PC-9 (cell line): ENCODE results near the gene RASGRF1.

Source experiments
- EZH2 ChIP-seq: fragments of 200-600 bp; sonication (generic); IDR thresholded peaks from 2 replicates; pipeline ENCODE4 v1.8.0; 2017; ENCODE audit warnings: antibody characterized with exemption, low read depth
- TF ChIP-seq, protein P1 (sequence below): fragments of 200-600 bp; sonication (generic); conservative IDR thresholded peaks from 2 replicates; pipeline ENCODE4 v1.6.1; 2017; ENCODE audit warnings: mixed run types, antibody characterized with exemption, mild to moderate bottlenecking, moderate library complexity

DNA sequence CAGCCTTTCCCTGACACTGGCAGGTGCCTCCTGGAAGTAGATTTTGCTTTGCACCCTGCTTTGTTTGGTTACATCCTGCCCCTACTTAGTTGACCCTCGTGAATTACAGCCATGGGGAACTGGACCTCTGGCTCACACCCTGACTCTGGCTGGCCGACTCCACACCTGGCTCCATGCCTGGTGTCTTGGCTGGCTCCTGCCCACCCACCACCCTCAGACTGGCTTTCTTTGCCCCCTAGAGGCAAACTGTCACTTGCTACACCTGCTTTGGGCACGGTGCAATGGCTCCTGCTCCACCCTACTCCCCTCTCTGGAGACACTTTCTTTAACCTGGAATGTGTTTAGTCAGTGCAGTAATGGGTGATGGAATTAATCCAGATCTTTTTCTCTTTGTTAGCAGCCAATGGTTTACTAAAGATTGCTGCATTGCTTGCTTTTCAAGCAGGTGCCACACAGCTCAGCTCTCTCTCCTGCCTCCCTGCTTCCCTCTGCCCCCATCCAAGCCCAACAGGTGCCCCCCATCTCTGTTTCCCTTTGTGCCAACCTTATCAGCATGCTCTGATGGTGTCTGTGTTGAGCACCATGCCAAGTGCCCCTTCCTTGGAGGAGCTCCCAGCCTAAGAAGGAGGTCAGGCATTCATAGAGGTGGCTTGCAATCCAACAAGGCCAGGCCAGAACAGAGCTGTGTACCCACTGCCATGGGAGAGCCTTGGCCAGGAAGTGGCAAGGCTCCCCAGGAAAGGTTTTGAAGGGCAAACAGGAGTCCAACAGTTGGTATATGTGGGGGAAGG lies 38.4 kb downstream of the RASGRF1 start:
- TF ChIP-seq, protein P1, sequence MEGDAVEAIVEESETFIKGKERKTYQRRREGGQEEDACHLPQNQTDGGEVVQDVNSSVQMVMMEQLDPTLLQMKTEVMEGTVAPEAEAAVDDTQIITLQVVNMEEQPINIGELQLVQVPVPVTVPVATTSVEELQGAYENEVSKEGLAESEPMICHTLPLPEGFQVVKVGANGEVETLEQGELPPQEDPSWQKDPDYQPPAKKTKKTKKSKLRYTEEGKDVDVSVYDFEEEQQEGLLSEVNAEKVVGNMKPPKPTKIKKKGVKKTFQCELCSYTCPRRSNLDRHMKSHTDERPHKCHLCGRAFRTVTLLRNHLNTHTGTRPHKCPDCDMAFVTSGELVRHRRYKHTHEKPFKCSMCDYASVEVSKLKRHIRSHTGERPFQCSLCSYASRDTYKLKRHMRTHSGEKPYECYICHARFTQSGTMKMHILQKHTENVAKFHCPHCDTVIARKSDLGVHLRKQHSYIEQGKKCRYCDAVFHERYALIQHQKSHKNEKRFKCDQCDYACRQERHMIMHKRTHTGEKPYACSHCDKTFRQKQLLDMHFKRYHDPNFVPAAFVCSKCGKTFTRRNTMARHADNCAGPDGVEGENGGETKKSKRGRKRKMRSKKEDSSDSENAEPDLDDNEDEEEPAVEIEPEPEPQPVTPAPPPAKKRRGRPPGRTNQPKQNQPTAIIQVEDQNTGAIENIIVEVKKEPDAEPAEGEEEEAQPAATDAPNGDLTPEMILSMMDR, result no peak
- TF ChIP-seq EZH2, result no peak
